ENCODE measurements around the gene SHROOM3. TPM values are rescaled to one million over a fixed set of nuclear protein-coding genes. Genes with fewer than 3 reads are reported as not detected.
"Not testable (repeated sequence)": the region's sequence is repeated elsewhere in the genome, so short reads cannot be mapped to it uniquely, and the experiment has no call there.

The SHROOM3 gene
- total RNA-seq, 2 donors from 2014 or later, result 139 to 171 TPM

GRCh38 chr4:76725039-76725438 is 290.0 kb downstream of the SHROOM3 start:
- TF ChIP-seq, protein P1, sequence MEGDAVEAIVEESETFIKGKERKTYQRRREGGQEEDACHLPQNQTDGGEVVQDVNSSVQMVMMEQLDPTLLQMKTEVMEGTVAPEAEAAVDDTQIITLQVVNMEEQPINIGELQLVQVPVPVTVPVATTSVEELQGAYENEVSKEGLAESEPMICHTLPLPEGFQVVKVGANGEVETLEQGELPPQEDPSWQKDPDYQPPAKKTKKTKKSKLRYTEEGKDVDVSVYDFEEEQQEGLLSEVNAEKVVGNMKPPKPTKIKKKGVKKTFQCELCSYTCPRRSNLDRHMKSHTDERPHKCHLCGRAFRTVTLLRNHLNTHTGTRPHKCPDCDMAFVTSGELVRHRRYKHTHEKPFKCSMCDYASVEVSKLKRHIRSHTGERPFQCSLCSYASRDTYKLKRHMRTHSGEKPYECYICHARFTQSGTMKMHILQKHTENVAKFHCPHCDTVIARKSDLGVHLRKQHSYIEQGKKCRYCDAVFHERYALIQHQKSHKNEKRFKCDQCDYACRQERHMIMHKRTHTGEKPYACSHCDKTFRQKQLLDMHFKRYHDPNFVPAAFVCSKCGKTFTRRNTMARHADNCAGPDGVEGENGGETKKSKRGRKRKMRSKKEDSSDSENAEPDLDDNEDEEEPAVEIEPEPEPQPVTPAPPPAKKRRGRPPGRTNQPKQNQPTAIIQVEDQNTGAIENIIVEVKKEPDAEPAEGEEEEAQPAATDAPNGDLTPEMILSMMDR (IDR thresholded peaks at IDR 0.05), result no peak
- H3K4me3 ChIP-seq, result no peak overlapping the region
- H3K9me3 ChIP-seq, result no peaks in the 10 kb centered on the region
- no peak overlapping the region for H3K27ac ChIP-seq
- no peaks in the 10 kb centered on the region for H3K27me3 ChIP-seq (replicated peaks; ENCODE audit: insufficient read depth)
- ATAC-seq (ENCODE audit: insufficient number of reproducible peaks, low FRiP score, low read depth) (no peak), DNase-seq (ENCODE audit: low spot score) (no peak)
- H3K4me1 ChIP-seq (ENCODE audit: control insufficient read depth in 1 of 2, low read depth in 2 of 2), result peaks cover 19 to 62% of the 10 kb centered on the region in 2 donors
- H3K36me3 ChIP-seq, result no peaks in the 10 kb centered on the region

- Histone ChIP-seq H3K4me1 (ENCODE audit: control insufficient read depth in 1 of 2, low read depth in 2 of 2) (peaks cover 25 to 65% of the 10 kb centered on the region in 2 donors), H3K27ac (no peak overlapping the region)
Measured at GRCh38 chr4:76726176-76726575, 291.1 kb downstream of the SHROOM3 start.

DNA sequence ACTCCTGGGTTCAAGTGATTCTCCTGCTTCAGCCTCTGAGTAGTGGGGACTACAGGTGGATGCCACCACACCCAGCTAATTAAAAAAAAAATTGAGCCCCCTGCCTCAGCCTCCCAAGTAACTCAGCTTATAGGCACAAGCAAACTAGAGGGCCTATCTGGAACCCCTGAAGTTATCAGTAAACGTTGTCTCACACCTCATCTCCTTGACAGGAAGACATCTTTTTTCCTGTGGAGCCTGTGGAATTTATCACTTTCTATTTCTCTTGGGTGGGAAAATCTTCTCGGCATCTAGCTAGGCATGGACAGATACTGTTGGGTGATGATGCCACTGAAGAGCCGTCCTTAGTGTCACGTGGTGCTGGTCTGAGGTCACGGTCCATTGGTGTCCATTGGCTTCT is 291.6 kb downstream of the SHROOM3 start:
- Histone ChIP-seq H3K4me3 (no peak overlapping the region), H3K36me3 (peaks cover 5% of the 10 kb centered on the region), H3K27me3 (replicated peaks; ENCODE audit: insufficient read depth) (no peaks in the 10 kb centered on the region), H3K4me1 (ENCODE audit: control insufficient read depth in 1 of 2, low read depth in 2 of 2) (peaks cover 25 to 69% of the 10 kb centered on the region in 2 donors), H3K9me3 (no peaks in the 10 kb centered on the region), H3K27ac (no peak overlapping the region)
- no peak for DNase-seq (ENCODE audit: low spot score)
- ATAC-seq (ENCODE audit: insufficient number of reproducible peaks, low FRiP score, low read depth), result no peak
- TF ChIP-seq, protein P1 (IDR thresholded peaks at IDR 0.05), result no peak

More at GRCh38 chr4:76726176-76726575, 291.1 kb downstream of the SHROOM3 start:
- Histone ChIP-seq H3K27me3 (replicated peaks; ENCODE audit: insufficient read depth) (no peaks in the 10 kb centered on the region), H3K36me3 (peaks cover under 1% of the 10 kb centered on the region), H3K4me3 (no peak overlapping the region), H3K9me3 (no peaks in the 10 kb centered on the region)
- DNase-seq (ENCODE audit: low spot score) (no peak), ATAC-seq (ENCODE audit: insufficient number of reproducible peaks, low FRiP score, low read depth) (no peak)
- TF ChIP-seq, protein P1 (IDR thresholded peaks at IDR 0.05), result no peak

GRCh38 chr4:76727934-76728333 is 292.9 kb downstream of the SHROOM3 start:
- DNase-seq (ENCODE audit: low spot score); ATAC-seq (ENCODE audit: insufficient number of reproducible peaks, low FRiP score, low read depth); H3K27ac ChIP-seq: not testable (repeated sequence)

GRCh38 chr4:76729460-76729859 is 294.4 kb downstream of the SHROOM3 start:
- H3K27me3 ChIP-seq (replicated peaks; ENCODE audit: insufficient read depth), result no peaks in the 10 kb centered on the region
- H3K27ac ChIP-seq, result peak overlapping the region in 1 of 2 donors; percentile 6
- ATAC-seq (ENCODE audit: insufficient number of reproducible peaks, low FRiP score, low read depth) (no peak), DNase-seq (ENCODE audit: low spot score) (no peak)
- no peak overlapping the region for H3K4me3 ChIP-seq
- H3K36me3 ChIP-seq, result peaks cover 12% of the 10 kb centered on the region
- H3K4me1 ChIP-seq (ENCODE audit: control insufficient read depth in 1 of 2, low read depth in 2 of 2), result peaks cover 13 to 70% of the 10 kb centered on the region in 2 donors
- no peaks in the 10 kb centered on the region for H3K9me3 ChIP-seq
- TF ChIP-seq, protein P1 (IDR thresholded peaks at IDR 0.05), result no peak

More at GRCh38 chr4:76727934-76728333, 292.9 kb downstream of the SHROOM3 start:
- not testable (repeated sequence) for H3K9me3 ChIP-seq; H3K27me3 ChIP-seq (replicated peaks; ENCODE audit: insufficient read depth); H3K4me3 ChIP-seq; H3K36me3 ChIP-seq
- peaks cover 25 to 77% of the 10 kb centered on the region in 2 donors for H3K4me1 ChIP-seq (ENCODE audit: control insufficient read depth in 1 of 2, low read depth in 2 of 2)

DNA sequence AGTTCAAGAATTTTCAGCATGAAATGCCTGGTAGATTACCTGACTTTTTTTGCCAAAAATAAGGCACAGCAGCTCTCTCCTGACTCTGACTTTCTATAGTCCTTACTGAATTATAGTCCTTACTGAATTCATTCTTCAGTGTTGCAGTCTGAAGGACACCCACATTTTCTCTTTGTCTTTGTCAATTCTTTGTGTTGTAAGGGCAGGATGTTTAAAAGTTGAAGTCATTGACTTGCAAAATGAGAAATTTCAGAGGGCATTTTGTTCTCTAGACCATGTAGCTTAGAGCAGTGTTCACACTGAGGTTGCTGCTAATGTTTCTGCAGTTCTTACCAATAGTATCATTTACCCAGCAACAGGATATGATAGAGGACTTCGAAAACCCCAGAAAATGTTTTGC is 295.0 kb downstream of the SHROOM3 start:
- Histone ChIP-seq H3K4me3 (no peak overlapping the region), H3K4me1 (ENCODE audit: control insufficient read depth in 1 of 2, low read depth in 2 of 2) (peaks cover 11 to 65% of the 10 kb centered on the region in 2 donors), H3K9me3 (no peaks in the 10 kb centered on the region), H3K36me3 (peaks cover 12% of the 10 kb centered on the region), H3K27me3 (replicated peaks; ENCODE audit: insufficient read depth) (no peaks in the 10 kb centered on the region), H3K27ac (peak overlapping the region in 1 of 2 donors; percentile 6)
- no peak for DNase-seq (ENCODE audit: low spot score)
- no peak for ATAC-seq (ENCODE audit: insufficient number of reproducible peaks, low FRiP score, low read depth)
- TF ChIP-seq, protein P1 (IDR thresholded peaks at IDR 0.05), result no peak
